ENCODE data around the gene ZNF287.
"Not testable (repeated sequence)": the region's sequence is repeated elsewhere in the genome, so short reads cannot be mapped to it uniquely, and the experiment has no call there.

Gene ZNF287

DNA sequence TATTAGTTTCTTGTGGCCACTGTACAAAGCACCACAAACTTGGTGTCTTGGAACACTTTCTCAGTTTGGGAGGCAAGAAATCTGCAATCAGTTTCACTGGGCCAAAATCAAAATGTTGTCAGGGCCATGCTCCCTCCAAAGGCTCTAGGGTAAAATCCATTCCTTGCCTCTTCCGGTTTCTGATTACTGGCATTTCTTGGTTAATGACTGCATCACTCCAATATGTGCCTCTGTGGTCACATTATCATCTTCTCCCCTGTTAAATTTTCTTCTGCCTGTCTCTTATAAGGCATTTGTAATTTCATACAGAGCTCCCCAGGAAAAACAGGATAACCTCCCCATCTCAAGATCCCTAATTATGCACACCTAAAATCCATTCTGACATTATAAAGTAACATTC is 34.8 kb downstream of the ZNF287 start:
- H3K4me1 Mint-ChIP-seq (ENCODE audit: low read depth), result peaks cover 22% of the 10 kb centered on the region
- peaks cover 5% of the 10 kb centered on the region for H3K9me3 Mint-ChIP-seq
- no peak overlapping the region for H3K27ac Mint-ChIP-seq
- H3K27me3 Mint-ChIP-seq (ENCODE audit: low read depth), result peaks cover 8% of the 10 kb centered on the region
- no peak overlapping the region for H3K4me3 Mint-ChIP-seq
- H3K36me3 Mint-ChIP-seq (ENCODE audit: low read depth), result peaks cover 2% of the 10 kb centered on the region

DNA sequence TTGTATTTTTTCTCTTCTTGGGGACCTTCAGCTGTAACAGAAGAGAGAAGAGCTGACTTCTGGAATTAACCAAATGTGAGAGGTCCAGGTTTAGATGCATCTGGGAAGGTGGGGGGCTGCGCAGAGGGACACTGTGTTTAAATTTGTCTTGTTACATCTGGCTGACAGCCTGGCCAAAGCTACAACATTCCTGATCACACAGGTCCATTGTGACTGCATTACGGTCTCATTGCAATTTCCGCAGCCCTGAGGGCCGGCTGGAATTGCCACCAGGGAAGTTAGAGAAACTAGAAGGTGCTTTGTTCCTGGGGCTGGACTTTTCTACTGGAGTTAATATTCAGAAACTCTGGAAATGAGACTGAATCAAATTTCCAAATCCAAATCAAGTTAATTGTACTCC is 39.1 kb downstream of the ZNF287 start:
- H3K27ac Mint-ChIP-seq, result no peak overlapping the region
- H3K36me3 Mint-ChIP-seq (ENCODE audit: low read depth), result no peaks in the 10 kb centered on the region
- peaks cover 22% of the 10 kb centered on the region for H3K27me3 Mint-ChIP-seq (ENCODE audit: low read depth)
- H3K9me3 Mint-ChIP-seq, result no peaks in the 10 kb centered on the region
- no peak overlapping the region for H3K4me3 Mint-ChIP-seq
- peaks cover 7% of the 10 kb centered on the region for H3K4me1 Mint-ChIP-seq (ENCODE audit: low read depth)

DNA sequence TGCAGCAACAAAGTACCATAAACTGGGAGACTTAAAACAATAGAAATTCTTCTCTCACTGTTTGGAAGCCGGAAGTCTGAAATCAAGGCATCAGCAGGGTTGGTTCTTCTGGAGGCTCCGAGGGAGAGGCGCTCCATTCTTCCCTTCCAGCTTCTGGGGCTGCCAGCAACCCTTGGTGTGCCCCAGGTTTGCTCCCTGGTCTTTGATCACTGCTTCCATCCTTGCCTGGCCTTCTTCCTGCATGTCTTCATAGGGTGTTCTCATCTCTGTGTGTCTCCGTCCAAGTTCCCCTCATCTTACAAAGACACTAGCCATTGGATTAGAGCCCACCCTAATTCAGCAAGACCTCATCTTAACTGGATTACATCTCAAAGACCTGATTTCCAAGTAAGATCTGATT is 41.7 kb downstream of the ZNF287 start:
- Mint-ChIP-seq H3K4me1 (ENCODE audit: low read depth) (no peaks in the 10 kb centered on the region), H3K4me3 (no peak overlapping the region), H3K27ac (no peak overlapping the region), H3K36me3 (ENCODE audit: low read depth) (no peaks in the 10 kb centered on the region), H3K9me3 (no peaks in the 10 kb centered on the region), H3K27me3 (ENCODE audit: low read depth) (peaks cover 26% of the 10 kb centered on the region)

DNA sequence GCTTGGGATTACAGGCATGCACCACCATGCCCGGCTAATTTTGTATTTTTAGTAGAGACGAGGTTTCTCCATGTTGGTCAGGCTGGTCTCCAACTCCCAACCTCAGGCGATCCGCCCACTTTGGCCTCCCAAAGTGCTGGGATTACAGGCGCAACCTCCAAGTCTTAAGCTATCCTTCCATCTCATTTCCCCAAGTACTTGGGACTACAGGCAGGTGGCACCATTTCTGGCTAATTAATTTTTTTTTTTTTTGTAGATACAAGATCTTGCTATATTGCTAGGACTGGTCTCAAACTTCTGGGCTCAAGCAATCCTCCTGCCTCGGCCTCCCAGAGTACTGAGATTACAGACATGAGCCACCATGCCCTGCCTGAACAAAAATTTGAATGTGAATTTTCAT is 43.4 kb downstream of the ZNF287 start:
- not testable (repeated sequence) for H3K4me3 Mint-ChIP-seq; H3K4me1 Mint-ChIP-seq (ENCODE audit: low read depth); H3K9me3 Mint-ChIP-seq; H3K36me3 Mint-ChIP-seq (ENCODE audit: low read depth); H3K27ac Mint-ChIP-seq
- peaks cover 30% of the 10 kb centered on the region for H3K27me3 Mint-ChIP-seq (ENCODE audit: low read depth)

- H3K36me3 Mint-ChIP-seq (ENCODE audit: low read depth), result no peaks in the 10 kb centered on the region
- H3K4me3 Mint-ChIP-seq, result no peak overlapping the region
- H3K27ac Mint-ChIP-seq, result no peak overlapping the region
- peaks cover 22% of the 10 kb centered on the region for H3K27me3 Mint-ChIP-seq (ENCODE audit: low read depth)
- H3K9me3 Mint-ChIP-seq, result no peaks in the 10 kb centered on the region
- peaks cover 3% of the 10 kb centered on the region for H3K4me1 Mint-ChIP-seq (ENCODE audit: low read depth)
Observed at GRCh38 chr17:16521070-16521727, 47.8 kb downstream of the ZNF287 start.

GRCh38 chr17:16519021-16519420 is 50.0 kb downstream of the ZNF287 start:
- H3K27ac Mint-ChIP-seq, result no peak overlapping the region
- H3K36me3 Mint-ChIP-seq (ENCODE audit: low read depth), result no peaks in the 10 kb centered on the region
- no peaks in the 10 kb centered on the region for H3K9me3 Mint-ChIP-seq
- peaks cover 20% of the 10 kb centered on the region for H3K27me3 Mint-ChIP-seq (ENCODE audit: low read depth)
- H3K4me3 Mint-ChIP-seq, result no peak overlapping the region
- H3K4me1 Mint-ChIP-seq (ENCODE audit: low read depth), result peaks cover 5% of the 10 kb centered on the region

- Mint-ChIP-seq H3K4me1 (ENCODE audit: low read depth) (peaks cover 5% of the 10 kb centered on the region), H3K27ac (no peak overlapping the region), H3K9me3 (no peaks in the 10 kb centered on the region), H3K27me3 (ENCODE audit: low read depth) (peaks cover 18% of the 10 kb centered on the region), H3K36me3 (ENCODE audit: low read depth) (no peaks in the 10 kb centered on the region), H3K4me3 (no peak overlapping the region)
Observed at GRCh38 chr17:16517477-16517876, 51.5 kb downstream of the ZNF287 start.

- H3K4me3 Mint-ChIP-seq, result no peak overlapping the region
- no peak overlapping the region for H3K27ac Mint-ChIP-seq
- H3K9me3 Mint-ChIP-seq, result no peaks in the 10 kb centered on the region
- peaks cover 18% of the 10 kb centered on the region for H3K27me3 Mint-ChIP-seq (ENCODE audit: low read depth)
- H3K4me1 Mint-ChIP-seq (ENCODE audit: low read depth), result peaks cover 8% of the 10 kb centered on the region
- no peaks in the 10 kb centered on the region for H3K36me3 Mint-ChIP-seq (ENCODE audit: low read depth)
Observed at GRCh38 chr17:16516594-16517051, 52.4 kb downstream of the ZNF287 start.

DNA sequence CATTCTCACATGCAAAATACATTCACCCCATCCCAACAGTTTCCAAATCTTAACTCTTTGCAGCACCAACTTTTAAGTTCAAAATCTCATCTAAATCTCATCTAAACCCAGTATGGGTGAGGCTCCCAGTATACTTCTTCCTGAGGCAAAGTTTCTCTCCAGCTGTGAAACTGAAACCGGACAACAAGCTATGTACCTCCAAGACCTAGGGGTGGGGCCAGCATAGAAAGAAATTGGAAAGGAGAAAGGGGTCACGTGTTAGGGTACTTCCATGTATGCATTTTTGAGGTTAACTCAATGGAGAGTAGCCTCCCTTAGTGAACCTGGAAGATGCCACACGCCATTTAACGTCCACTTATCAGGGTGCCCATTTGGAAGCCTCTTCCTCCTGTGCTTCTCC is 53.1 kb downstream of the ZNF287 start:
- H3K27ac Mint-ChIP-seq, result no peak overlapping the region
- H3K4me3 Mint-ChIP-seq, result no peak overlapping the region
- no peaks in the 10 kb centered on the region for H3K36me3 Mint-ChIP-seq (ENCODE audit: low read depth)
- H3K27me3 Mint-ChIP-seq (ENCODE audit: low read depth), result peaks cover 17% of the 10 kb centered on the region
- peaks cover 4% of the 10 kb centered on the region for H3K4me1 Mint-ChIP-seq (ENCODE audit: low read depth)
- no peaks in the 10 kb centered on the region for H3K9me3 Mint-ChIP-seq

DNA sequence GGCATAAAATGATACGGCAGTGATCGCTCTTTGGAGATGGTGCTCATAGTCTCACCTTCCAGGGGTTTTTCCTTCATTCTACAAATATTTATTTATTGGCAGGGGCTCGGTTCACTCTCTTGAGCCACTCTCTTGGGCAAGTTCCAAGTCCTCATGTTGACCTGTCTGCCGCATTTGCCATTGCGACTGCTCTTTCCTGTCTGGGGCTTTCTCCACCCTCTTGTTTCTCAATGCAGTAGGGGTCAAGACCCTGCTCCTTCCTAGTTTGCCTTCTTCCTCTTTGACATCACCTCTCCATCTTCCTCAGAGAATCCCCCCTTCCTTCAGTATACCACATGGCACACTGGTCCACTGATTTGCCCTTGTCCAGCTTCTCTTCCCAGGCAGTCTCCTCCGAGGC is 55.1 kb downstream of the ZNF287 start:
- Mint-ChIP-seq H3K27ac (no peak overlapping the region), H3K4me3 (no peak overlapping the region), H3K4me1 (ENCODE audit: low read depth) (peaks cover 4% of the 10 kb centered on the region), H3K36me3 (ENCODE audit: low read depth) (no peaks in the 10 kb centered on the region), H3K9me3 (no peaks in the 10 kb centered on the region), H3K27me3 (ENCODE audit: low read depth) (peaks cover 9% of the 10 kb centered on the region)

DNA sequence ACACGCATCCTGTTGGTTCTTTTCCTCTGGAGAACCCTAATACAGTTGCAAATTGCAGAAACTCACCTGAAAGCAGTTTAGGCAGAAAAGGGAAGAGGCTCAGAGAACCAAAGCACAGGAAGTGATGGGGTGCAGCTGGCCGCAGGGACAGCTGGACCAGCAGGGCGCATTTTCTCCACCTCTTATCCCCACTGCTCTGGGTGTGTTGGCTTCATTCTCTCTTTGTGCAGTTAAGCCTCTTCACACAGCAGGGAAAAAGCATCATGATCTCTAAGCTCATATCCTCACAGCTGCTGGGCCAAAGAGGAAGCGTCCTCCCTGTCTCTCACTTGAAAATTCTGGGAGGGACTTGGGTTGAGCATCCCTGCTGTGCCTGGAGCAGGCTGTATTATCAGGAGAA is 57.0 kb downstream of the ZNF287 start:
- no peaks in the 10 kb centered on the region for H3K36me3 Mint-ChIP-seq (ENCODE audit: low read depth)
- peaks cover 4% of the 10 kb centered on the region for H3K4me1 Mint-ChIP-seq (ENCODE audit: low read depth)
- H3K4me3 Mint-ChIP-seq, result no peak overlapping the region
- no peaks in the 10 kb centered on the region for H3K9me3 Mint-ChIP-seq
- peaks cover 6% of the 10 kb centered on the region for H3K27me3 Mint-ChIP-seq (ENCODE audit: low read depth)
- no peak overlapping the region for H3K27ac Mint-ChIP-seq

- H3K4me1 Mint-ChIP-seq (ENCODE audit: low read depth), result peaks cover 4% of the 10 kb centered on the region
- H3K9me3 Mint-ChIP-seq, result no peaks in the 10 kb centered on the region
- H3K27ac Mint-ChIP-seq, result no peak overlapping the region
- no peaks in the 10 kb centered on the region for H3K36me3 Mint-ChIP-seq (ENCODE audit: low read depth)
- no peak overlapping the region for H3K4me3 Mint-ChIP-seq
- peaks cover 6% of the 10 kb centered on the region for H3K27me3 Mint-ChIP-seq (ENCODE audit: low read depth)
Observed at GRCh38 chr17:16511593-16511992, 57.4 kb downstream of the ZNF287 start.

DNA sequence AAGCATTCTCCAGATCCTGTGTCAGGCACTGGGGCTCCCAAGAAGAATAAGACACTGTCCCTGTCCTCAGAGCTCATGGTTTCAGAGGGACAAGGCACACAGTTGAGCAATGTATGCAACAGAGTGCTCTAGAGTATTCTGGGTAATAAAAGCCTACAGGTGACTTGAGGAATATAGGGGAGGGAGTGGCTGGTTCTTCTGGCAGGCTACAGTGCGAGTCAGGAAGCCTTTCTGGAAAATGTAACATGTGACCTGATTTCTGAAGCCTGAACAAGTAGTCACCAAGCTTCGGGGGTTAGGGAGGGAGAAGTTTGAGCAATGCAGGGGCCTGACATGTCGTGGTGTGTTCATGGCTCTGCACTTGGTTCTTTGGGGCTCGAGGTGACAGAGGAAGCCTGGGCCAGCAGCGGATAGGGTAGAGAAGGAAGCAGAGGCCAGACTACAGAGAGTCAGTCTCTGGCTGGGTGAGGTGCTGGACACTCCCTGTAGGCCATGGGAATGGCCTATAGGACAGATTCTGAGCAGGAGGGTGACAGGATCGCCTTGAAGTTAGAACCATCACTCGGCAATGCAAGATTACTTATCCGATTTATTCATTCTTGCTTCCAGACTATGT is 61.0 kb downstream of the ZNF287 start:
- Mint-ChIP-seq H3K9me3 (no peaks in the 10 kb centered on the region), H3K4me1 (ENCODE audit: low read depth) (peaks cover 3% of the 10 kb centered on the region), H3K36me3 (ENCODE audit: low read depth) (no peaks in the 10 kb centered on the region), H3K4me3 (no peak overlapping the region), H3K27ac (no peak overlapping the region), H3K27me3 (ENCODE audit: low read depth) (peaks cover 6% of the 10 kb centered on the region)

GRCh38 chr17:16506188-16506587 is 62.8 kb downstream of the ZNF287 start:
- no peaks in the 10 kb centered on the region for H3K9me3 Mint-ChIP-seq
- H3K4me3 Mint-ChIP-seq, result no peak overlapping the region
- no peaks in the 10 kb centered on the region for H3K4me1 Mint-ChIP-seq (ENCODE audit: low read depth)
- H3K27ac Mint-ChIP-seq, result no peak overlapping the region
- H3K36me3 Mint-ChIP-seq (ENCODE audit: low read depth), result no peaks in the 10 kb centered on the region
- H3K27me3 Mint-ChIP-seq (ENCODE audit: low read depth), result peaks cover 3% of the 10 kb centered on the region

DNA sequence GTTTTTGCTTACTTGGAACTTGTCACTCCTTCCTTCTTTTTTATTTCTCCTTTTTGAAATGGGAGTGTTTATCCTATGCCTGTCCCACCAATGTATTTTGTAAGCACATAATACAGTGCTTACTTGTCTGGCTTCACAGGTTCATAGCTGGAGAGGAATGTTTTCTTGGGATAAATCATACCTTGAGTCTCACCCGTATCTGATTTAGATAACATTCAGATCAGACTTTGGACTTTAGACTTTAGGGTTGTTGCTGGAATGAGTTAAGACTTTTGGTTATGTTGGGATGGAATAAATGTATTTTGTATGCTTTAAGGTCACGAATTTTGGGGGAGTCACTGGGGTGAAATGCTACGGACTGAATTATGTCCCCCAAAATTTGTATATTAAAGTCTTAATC is 64.0 kb downstream of the ZNF287 start:
- no peak overlapping the region for H3K4me3 Mint-ChIP-seq
- H3K27ac Mint-ChIP-seq, result no peak overlapping the region
- peaks cover 3% of the 10 kb centered on the region for H3K27me3 Mint-ChIP-seq (ENCODE audit: low read depth)
- no peaks in the 10 kb centered on the region for H3K36me3 Mint-ChIP-seq (ENCODE audit: low read depth)
- H3K4me1 Mint-ChIP-seq (ENCODE audit: low read depth), result no peaks in the 10 kb centered on the region
- H3K9me3 Mint-ChIP-seq, result no peaks in the 10 kb centered on the region
